ENCODE measurements around the gene HOXD13.
A peak's percentile ranks its signal among the peaks of the same experiment; 100 is the strongest.

HOXD13 gene

GRCh38 chr2:176092270-176093144, at the start of gene HOXD13:
Gene HOXD13, plus strand, starts transcription at chr2:176092721. Its CDS starts 170 bp downstream, at chr2:176092891.
- no peak for DNase-seq (ENCODE audit: low read depth)
- TF ChIP-seq CTCF (IDR thresholded peaks at IDR 0.05; ENCODE audit: control insufficient read depth, insufficient read depth, low read depth, low read length, missing control alignments): no peak
- peak within 1 kb of the TSS; percentile 42 for H3K4me3 ChIP-seq (ENCODE audit: control insufficient read depth, low read depth, low read length)

- H3K4me3 ChIP-seq (ENCODE audit: control insufficient read depth, low read depth, low read length): no peak overlapping the region
- no peak for TF ChIP-seq CTCF (IDR thresholded peaks at IDR 0.05; ENCODE audit: control insufficient read depth, insufficient read depth, low read depth, low read length, missing control alignments)
- DNase-seq (ENCODE audit: low read depth): no peak
Observed at GRCh38 chr2:176056406-176056805, 36.1 kb upstream of the HOXD13 start.

- no peak overlapping the region for H3K4me3 ChIP-seq (ENCODE audit: control insufficient read depth, low read depth, low read length)
- TF ChIP-seq CTCF (IDR thresholded peaks at IDR 0.05; ENCODE audit: control insufficient read depth, insufficient read depth, low read depth, low read length, missing control alignments): no peak
- no peak for DNase-seq (ENCODE audit: low read depth)
Observed at GRCh38 chr2:176063958-176064357, 28.6 kb upstream of the HOXD13 start.

DNA sequence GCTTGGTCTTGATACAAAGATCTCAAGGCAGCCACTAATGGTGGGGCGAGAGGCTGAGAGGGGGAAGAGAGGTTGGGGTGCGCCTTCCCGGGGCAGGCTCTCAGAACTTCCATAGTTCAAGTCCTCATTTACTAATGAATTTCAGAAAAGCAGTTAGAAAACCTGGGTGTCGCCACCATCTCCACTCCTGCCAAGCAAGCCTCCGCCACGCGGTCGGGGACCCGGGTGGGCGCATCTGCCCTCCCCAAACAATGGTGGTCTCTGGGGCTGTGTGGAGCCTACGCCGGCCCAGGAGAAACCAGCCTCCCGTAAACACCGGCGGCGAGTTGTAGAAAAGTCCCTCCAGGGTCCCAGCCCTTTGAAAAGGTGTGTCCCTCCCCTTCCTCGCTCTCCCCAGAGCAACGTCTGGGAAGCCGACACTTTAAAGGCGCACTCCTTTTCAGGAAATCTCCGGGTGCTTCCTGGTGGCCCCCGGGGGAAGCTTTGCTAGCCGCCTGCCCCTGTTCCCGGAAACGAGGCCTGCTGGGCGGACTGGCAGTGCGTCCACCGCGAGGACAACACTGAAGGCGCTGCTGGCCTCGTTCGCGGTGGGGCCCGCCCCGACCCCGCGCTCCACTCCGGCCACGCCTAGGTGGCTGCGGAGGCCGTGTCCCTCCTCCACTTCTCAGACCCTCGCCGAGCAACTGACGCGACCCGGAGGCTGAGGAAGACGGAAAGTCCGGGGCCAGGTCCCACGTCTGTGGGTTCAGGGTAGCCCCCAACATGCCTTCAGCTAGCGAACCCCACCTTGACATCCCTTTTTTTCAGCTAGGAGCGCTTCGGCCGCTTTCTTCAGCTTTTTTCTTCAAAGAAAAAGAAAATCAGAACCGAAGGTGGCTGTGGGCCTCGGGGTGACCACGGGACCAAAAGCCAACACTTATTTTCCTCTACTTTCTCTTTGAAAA, 25.6 kb upstream of the HOXD13 start:
- TF ChIP-seq CTCF (IDR thresholded peaks at IDR 0.05; ENCODE audit: control insufficient read depth, insufficient read depth, low read depth, low read length, missing control alignments): no peak
- H3K4me3 ChIP-seq (ENCODE audit: control insufficient read depth, low read depth, low read length): no peak overlapping the region
- no peak for DNase-seq (ENCODE audit: low read depth)

DNA sequence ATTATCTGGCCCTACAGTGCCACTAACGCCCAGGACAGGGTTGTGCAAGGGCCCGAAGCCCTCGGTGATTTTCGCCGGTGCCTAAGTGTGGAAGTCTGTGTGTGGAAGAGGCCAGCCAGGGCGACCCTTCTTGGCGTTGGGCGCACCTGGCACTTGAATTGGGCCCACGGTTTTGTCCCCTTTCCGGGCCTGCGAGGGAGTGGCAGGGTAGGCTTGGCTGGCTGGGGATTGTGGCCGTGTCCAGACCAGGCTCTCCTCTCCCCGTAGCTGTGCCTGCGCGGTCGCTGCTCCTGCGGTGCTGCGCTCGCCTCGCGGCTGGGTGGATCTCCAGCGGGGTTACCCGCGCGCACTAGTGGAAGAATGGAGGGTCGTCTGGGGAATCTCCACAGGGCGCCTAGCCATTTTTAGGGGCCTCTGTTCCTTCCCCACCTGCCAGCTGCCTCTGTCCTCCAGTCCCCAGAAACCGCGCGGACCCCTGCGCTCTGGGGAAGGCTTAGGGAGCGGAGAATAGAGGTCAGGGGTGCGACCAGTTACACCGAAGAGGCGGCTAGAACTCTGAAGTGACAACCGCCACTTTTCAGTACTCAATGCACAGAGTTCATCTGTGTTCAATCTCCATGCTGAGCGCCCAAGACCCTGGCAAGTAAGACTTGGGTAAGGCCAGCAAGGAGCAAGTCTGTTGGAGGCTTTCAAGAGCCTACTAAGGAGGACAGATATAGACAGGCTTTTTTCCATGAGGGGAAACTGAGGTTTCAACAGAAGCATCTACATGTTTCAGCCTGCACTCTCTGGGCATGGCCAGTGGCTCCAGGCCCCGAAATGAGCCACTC, 24.7 kb upstream of the HOXD13 start:
- no peak overlapping the region for H3K4me3 ChIP-seq (ENCODE audit: control insufficient read depth, low read depth, low read length)
- no peak for DNase-seq (ENCODE audit: low read depth)
- no peak for TF ChIP-seq CTCF (IDR thresholded peaks at IDR 0.05; ENCODE audit: control insufficient read depth, insufficient read depth, low read depth, low read length, missing control alignments)

GRCh38 chr2:176068419-176068832, 24.1 kb upstream of the HOXD13 start:
- no peak for DNase-seq (ENCODE audit: low read depth)

More at GRCh38 chr2:176068419-176068832, 24.1 kb upstream of the HOXD13 start:
- TF ChIP-seq CTCF (IDR thresholded peaks at IDR 0.05; ENCODE audit: control insufficient read depth, insufficient read depth, low read depth, low read length, missing control alignments): no peak
- H3K4me3 ChIP-seq (ENCODE audit: control insufficient read depth, low read depth, low read length): no peak overlapping the region

Measured in AG09309 (cell line).